Liver (tissue), 9 donors: ENCODE data around the gene OXNAD1. TPM values are rescaled to one million over a fixed set of nuclear protein-coding genes. Genes with fewer than 3 reads are reported as not detected.

Source experiments
- DNase-seq: peaks from one replicate; pipeline ENCODE4 v3.0.0-alpha.2; 2017; ENCODE audit warnings: low spot score
- H3K27ac ChIP-seq, 2 donors: one replicate each; pipeline ENCODE4 v1.7.0; 2013; ENCODE audit warnings: inconsistent platforms in 2 of 2, low read length in 2 of 2, control low read depth in 1 of 2, low read depth in 1 of 2, mild to moderate bottlenecking in 1 of 2
- H3K27me3 ChIP-seq, 4 donors: one replicate each; pipeline versions ENCODE4 v1.6.1 to v1.7.0; 2013; ENCODE audit warnings: low read length in 3 of 4, inconsistent platforms in 1 of 4, mild to moderate bottlenecking in 1 of 4, moderate library complexity in 1 of 4; ENCODE audit not compliant: control insufficient read depth in 4 of 4, insufficient read depth in 4 of 4
- H3K36me3 ChIP-seq, 4 donors: one replicate each; pipeline versions ENCODE4 v1.6.1 to v1.7.0; 2013; ENCODE audit warnings: low read length in 3 of 4, mild to moderate bottlenecking in 3 of 4, low read depth in 1 of 4, moderate library complexity in 1 of 4; ENCODE audit not compliant: control insufficient read depth in 4 of 4, insufficient read depth in 3 of 4
- H3K4me1 ChIP-seq, 4 donors: one replicate each; pipeline versions ENCODE4 v1.6.1 to v1.7.0; 2013; ENCODE audit warnings: low read length in 3 of 4, mild to moderate bottlenecking in 3 of 4, moderate library complexity in 1 of 4; ENCODE audit not compliant: control insufficient read depth in 4 of 4, insufficient read depth in 4 of 4
- H3K4me3 ChIP-seq, 3 donors: one replicate each; pipeline versions ENCODE4 v1.6.1 to v1.7.0; 2013; ENCODE audit warnings: low read length in 3 of 3, control low read depth in 1 of 3, low read depth in 1 of 3, mild to moderate bottlenecking in 1 of 3
- H3K9ac ChIP-seq, 2 donors: one replicate each; pipeline ENCODE4 v1.7.0; 2013; ENCODE audit warnings: low read length in 2 of 2, mild to moderate bottlenecking in 2 of 2, moderate library complexity in 2 of 2, control low read depth in 1 of 2, low read depth in 1 of 2
- H3K9me3 ChIP-seq, 4 donors: one replicate each; pipeline versions ENCODE4 v1.6.1 to v1.7.0; 2013; ENCODE audit warnings: low read length in 3 of 4; ENCODE audit not compliant: control insufficient read depth in 4 of 4
- EGR1 ChIP-seq, 2 donors: IDR thresholded peaks; 2 replicates each; pipeline ENCODE4 v1.6.1; 2016 to 2018; ENCODE audit warnings: antibody characterized with exemption in 2 of 2, low read depth in 2 of 2
- FOXA1 ChIP-seq: IDR thresholded peaks from 2 replicates; pipeline ENCODE4 v1.6.1; 2016; ENCODE audit warnings: antibody characterized with exemption
- FOXA2 ChIP-seq: IDR thresholded peaks from 2 replicates; pipeline ENCODE4 v1.6.1; 2016; ENCODE audit warnings: antibody characterized with exemption
- GABPA ChIP-seq, 2 donors: IDR thresholded peaks in 1 of 2; conservative IDR thresholded peaks in 1 of 2; 2 replicates each; pipeline ENCODE4 v1.6.1; 2016; ENCODE audit warnings: antibody characterized with exemption in 2 of 2, mild to moderate bottlenecking in 1 of 2, moderate library complexity in 1 of 2
- HNF4A ChIP-seq, 2 donors: conservative IDR thresholded peaks; 2 replicates each; pipeline ENCODE4 v1.6.1; 2016; ENCODE audit warnings: antibody characterized with exemption in 2 of 2, mild to moderate bottlenecking in 2 of 2
- HNF4G ChIP-seq: IDR thresholded peaks from 2 replicates; pipeline ENCODE4 v1.6.1; 2016; ENCODE audit warnings: antibody characterized with exemption
- JUND ChIP-seq, 2 donors: IDR thresholded peaks; 2 replicates each; pipeline ENCODE4 v1.6.1; 2016; ENCODE audit warnings: antibody characterized with exemption in 2 of 2
- NR2F2 ChIP-seq: IDR thresholded peaks from 2 replicates; pipeline ENCODE4 v1.6.1; 2016; ENCODE audit warnings: antibody characterized with exemption
- RAD21 ChIP-seq, 2 donors: IDR thresholded peaks; 2 replicates each; pipeline ENCODE4 v1.6.1; 2016; ENCODE audit warnings: antibody characterized with exemption in 2 of 2, mild to moderate bottlenecking in 2 of 2
- RXRA ChIP-seq, 2 donors: IDR thresholded peaks; 2 replicates each; pipeline ENCODE4 v1.6.1; 2017 to 2018; ENCODE audit warnings: antibody characterized with exemption in 2 of 2, mild to moderate bottlenecking in 1 of 2
- SP1 ChIP-seq: IDR thresholded peaks from 2 replicates; pipeline ENCODE4 v1.6.1; 2018; ENCODE audit warnings: antibody characterized with exemption, mild to moderate bottlenecking
- TAF1 ChIP-seq: conservative IDR thresholded peaks from 2 replicates; pipeline ENCODE4 v1.6.1; 2016; ENCODE audit warnings: antibody characterized with exemption, mild to moderate bottlenecking
- YY1 ChIP-seq: IDR thresholded peaks from 2 replicates; pipeline ENCODE4 v1.6.1; 2016; ENCODE audit warnings: antibody characterized with exemption, mild to moderate bottlenecking
- ZBTB33 ChIP-seq: IDR thresholded peaks from 2 replicates; pipeline ENCODE4 v1.6.1; 2016; ENCODE audit warnings: antibody characterized with exemption
- WGBS: extraction: QIAGEN DNeasy Blood & Tissue Kit; methylation state at CpG from one replicate; pipeline ENCODE4 v1.1.7; 2013; 5-methylcytosine and 5-hydroxymethylcytosine counted together
- polyA plus RNA-seq, 2 donors: library from polyadenylated mRNA; stranded (reverse) in 1 of 2; unstranded in 1 of 2; fragments of 200-250 nt in 1 of 2; fragments of >200 nt in 1 of 2; fragmentation: Nextera tagmentation in 1 of 2; extraction: Ambion mirVana in 1 of 2; gene quantifications; one replicate each; pipeline versions ENCODE4 v1.2.1 to v1.2.3, GENCODE V29; 2013 to 2015
- total RNA-seq, 2 donors: library from RNA; depleted of rRNA; stranded (reverse); fragments of >200 nt; gene quantifications; one replicate each; pipeline ENCODE4 v1.2.3, GENCODE V29; 2014
- TF ChIP-seq, protein P1 (sequence below): IDR thresholded peaks from 2 replicates; pipeline ENCODE4 v1.6.1; 2016; ENCODE audit warnings: antibody characterized with exemption, mild to moderate bottlenecking
- TF ChIP-seq, protein P2 (sequence below): fragments of 150-350 bp; IDR thresholded peaks from 2 replicates; pipeline ENCODE4 v1.5.1; 2017; ENCODE audit warnings: improper control_type of control experiment, low read depth, low read length; ENCODE audit not compliant: missing input control
- TF ChIP-seq, protein P3 (sequence below): IDR thresholded peaks from 2 replicates; pipeline ENCODE4 v1.6.1; 2016; ENCODE audit warnings: antibody characterized with exemption
- donor health status: healthy.
- donor health status: healthy.
- donor health status: healthy.
- donor health status: healthy.
- donor health status: healthy.

The OXNAD1 gene
- total and polyA plus RNA-seq, 4 donors, result 9.3 to 24.6 (median 14.1) TPM

- TF ChIP-seq, protein P1, sequence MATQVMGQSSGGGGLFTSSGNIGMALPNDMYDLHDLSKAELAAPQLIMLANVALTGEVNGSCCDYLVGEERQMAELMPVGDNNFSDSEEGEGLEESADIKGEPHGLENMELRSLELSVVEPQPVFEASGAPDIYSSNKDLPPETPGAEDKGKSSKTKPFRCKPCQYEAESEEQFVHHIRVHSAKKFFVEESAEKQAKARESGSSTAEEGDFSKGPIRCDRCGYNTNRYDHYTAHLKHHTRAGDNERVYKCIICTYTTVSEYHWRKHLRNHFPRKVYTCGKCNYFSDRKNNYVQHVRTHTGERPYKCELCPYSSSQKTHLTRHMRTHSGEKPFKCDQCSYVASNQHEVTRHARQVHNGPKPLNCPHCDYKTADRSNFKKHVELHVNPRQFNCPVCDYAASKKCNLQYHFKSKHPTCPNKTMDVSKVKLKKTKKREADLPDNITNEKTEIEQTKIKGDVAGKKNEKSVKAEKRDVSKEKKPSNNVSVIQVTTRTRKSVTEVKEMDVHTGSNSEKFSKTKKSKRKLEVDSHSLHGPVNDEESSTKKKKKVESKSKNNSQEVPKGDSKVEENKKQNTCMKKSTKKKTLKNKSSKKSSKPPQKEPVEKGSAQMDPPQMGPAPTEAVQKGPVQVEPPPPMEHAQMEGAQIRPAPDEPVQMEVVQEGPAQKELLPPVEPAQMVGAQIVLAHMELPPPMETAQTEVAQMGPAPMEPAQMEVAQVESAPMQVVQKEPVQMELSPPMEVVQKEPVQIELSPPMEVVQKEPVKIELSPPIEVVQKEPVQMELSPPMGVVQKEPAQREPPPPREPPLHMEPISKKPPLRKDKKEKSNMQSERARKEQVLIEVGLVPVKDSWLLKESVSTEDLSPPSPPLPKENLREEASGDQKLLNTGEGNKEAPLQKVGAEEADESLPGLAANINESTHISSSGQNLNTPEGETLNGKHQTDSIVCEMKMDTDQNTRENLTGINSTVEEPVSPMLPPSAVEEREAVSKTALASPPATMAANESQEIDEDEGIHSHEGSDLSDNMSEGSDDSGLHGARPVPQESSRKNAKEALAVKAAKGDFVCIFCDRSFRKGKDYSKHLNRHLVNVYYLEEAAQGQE, result no peak
- TF ChIP-seq RAD21 (IDR thresholded peaks at IDR 0.05), result no peak
- Histone ChIP-seq H3K27ac (no peak overlapping the region), H3K9ac (no peak overlapping the region), H3K36me3 (peaks cover 0 to 30% (median 19%) of the 10 kb centered on the region in 4 donors), H3K4me1 (peaks cover 2 to 7% (median 4%) of the 10 kb centered on the region in 4 donors), H3K9me3 (no peaks in the 10 kb centered on the region), H3K27me3 (no peaks in the 10 kb centered on the region), H3K4me3 (no peak overlapping the region)
- no peak for DNase-seq
- 83% methylated on average over 1 of the region's 1 CpG for WGBS
Observed at GRCh38 chr3:16272588-16272987, 7.6 kb downstream of the OXNAD1 start.

DNA sequence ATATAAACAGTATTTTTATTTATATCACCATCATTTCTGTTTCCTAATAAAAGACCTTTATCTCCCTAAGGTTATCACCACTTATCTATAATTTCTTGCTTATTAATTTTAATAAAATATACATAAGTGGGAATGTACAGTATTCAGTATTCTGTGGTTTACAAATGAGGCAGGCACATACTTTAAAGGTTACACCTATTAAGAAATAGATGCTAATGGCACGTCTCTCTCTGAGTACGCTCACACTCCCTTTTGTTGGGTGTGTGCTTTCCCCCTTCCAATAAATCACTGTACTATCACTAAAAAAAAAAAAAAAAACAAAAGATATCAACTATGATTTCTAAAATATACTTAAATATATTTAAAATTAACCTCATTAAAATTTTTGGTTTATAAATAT lies 8.9 kb downstream of the OXNAD1 start:
- no peaks in the 10 kb centered on the region for H3K4me1 ChIP-seq
- no peak overlapping the region for H3K27ac ChIP-seq
- H3K9ac ChIP-seq, result no peak overlapping the region
- peaks cover 0 to 37% (median 20%) of the 10 kb centered on the region in 4 donors for H3K36me3 ChIP-seq
- WGBS, result 98% methylated on average over 2 of the region's 2 CpGs
- H3K27me3 ChIP-seq, result no peaks in the 10 kb centered on the region
- DNase-seq, result no peak
- no peaks in the 10 kb centered on the region for H3K9me3 ChIP-seq
- H3K4me3 ChIP-seq, result no peak overlapping the region
- no peak for TF ChIP-seq HNF4G
- TF ChIP-seq, protein P2, sequence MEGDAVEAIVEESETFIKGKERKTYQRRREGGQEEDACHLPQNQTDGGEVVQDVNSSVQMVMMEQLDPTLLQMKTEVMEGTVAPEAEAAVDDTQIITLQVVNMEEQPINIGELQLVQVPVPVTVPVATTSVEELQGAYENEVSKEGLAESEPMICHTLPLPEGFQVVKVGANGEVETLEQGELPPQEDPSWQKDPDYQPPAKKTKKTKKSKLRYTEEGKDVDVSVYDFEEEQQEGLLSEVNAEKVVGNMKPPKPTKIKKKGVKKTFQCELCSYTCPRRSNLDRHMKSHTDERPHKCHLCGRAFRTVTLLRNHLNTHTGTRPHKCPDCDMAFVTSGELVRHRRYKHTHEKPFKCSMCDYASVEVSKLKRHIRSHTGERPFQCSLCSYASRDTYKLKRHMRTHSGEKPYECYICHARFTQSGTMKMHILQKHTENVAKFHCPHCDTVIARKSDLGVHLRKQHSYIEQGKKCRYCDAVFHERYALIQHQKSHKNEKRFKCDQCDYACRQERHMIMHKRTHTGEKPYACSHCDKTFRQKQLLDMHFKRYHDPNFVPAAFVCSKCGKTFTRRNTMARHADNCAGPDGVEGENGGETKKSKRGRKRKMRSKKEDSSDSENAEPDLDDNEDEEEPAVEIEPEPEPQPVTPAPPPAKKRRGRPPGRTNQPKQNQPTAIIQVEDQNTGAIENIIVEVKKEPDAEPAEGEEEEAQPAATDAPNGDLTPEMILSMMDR, result no peak
- no peak for TF ChIP-seq GABPA (IDR thresholded peaks at IDR 0.05 in 1 of 2, conservative IDR thresholded peaks at IDR 0.05 in 1 of 2)
- no peak for TF ChIP-seq EGR1 (IDR thresholded peaks at IDR 0.05; ENCODE audit: low read depth in 2 of 2)
- no peak for TF ChIP-seq TAF1
- TF ChIP-seq RAD21 (IDR thresholded peaks at IDR 0.05), result no peak
- TF ChIP-seq FOXA2, result no peak
- TF ChIP-seq NR2F2, result no peak
- no peak for TF ChIP-seq SP1
- no peak for TF ChIP-seq HNF4A (conservative IDR thresholded peaks at IDR 0.05)
- TF ChIP-seq FOXA1, result no peak
- no peak for TF ChIP-seq JUND (IDR thresholded peaks at IDR 0.05)

- Histone ChIP-seq H3K27ac (no peak overlapping the region), H3K4me1 (no peaks in the 10 kb centered on the region), H3K9me3 (no peaks in the 10 kb centered on the region), H3K4me3 (no peak overlapping the region), H3K9ac (no peak overlapping the region), H3K36me3 (peaks cover 0 to 22% (median 8%) of the 10 kb centered on the region in 4 donors), H3K27me3 (no peaks in the 10 kb centered on the region)
- WGBS, result 75% methylated on average over 3 of the region's 3 CpGs
- no peak for DNase-seq
- no peak for TF ChIP-seq NR2F2
- TF ChIP-seq, protein P3, sequence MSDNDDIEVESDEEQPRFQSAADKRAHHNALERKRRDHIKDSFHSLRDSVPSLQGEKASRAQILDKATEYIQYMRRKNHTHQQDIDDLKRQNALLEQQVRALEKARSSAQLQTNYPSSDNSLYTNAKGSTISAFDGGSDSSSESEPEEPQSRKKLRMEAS, result no peak
- no peak for TF ChIP-seq GABPA (IDR thresholded peaks at IDR 0.05 in 1 of 2, conservative IDR thresholded peaks at IDR 0.05 in 1 of 2)
- no peak for TF ChIP-seq SP1
- TF ChIP-seq FOXA2, result no peak
- no peak for TF ChIP-seq RXRA (IDR thresholded peaks at IDR 0.05)
- no peak for TF ChIP-seq YY1
- TF ChIP-seq ZBTB33, result no peak
- TF ChIP-seq, protein P2, result no peak
- TF ChIP-seq JUND (IDR thresholded peaks at IDR 0.05), result no peak
- TF ChIP-seq TAF1, result no peak
- no peak for TF ChIP-seq RAD21 (IDR thresholded peaks at IDR 0.05)
Observed at GRCh38 chr3:16277471-16277870, 12.5 kb downstream of the OXNAD1 start.
